Measurements from ENCODE around the gene RASGEF1C.

The RASGEF1C gene

GRCh38 chr5:180142824-180143610 lies 66.0 kb downstream of the RASGEF1C start:
- Mint-ChIP-seq H3K4me3 (no peak overlapping the region), H3K9me3 (peaks cover 8% of the 10 kb centered on the region), H3K4me1 (no peaks in the 10 kb centered on the region), H3K27me3 (peaks cover 8% of the 10 kb centered on the region), H3K36me3 (no peaks in the 10 kb centered on the region), H3K27ac (no peak overlapping the region)
- no peak for DNase-seq
- CTCF ChIA-PET: no interaction called here

- no peaks in the 10 kb centered on the region for H3K4me1 Mint-ChIP-seq
- no peak overlapping the region for H3K4me3 Mint-ChIP-seq
- peaks cover 8% of the 10 kb centered on the region for H3K9me3 Mint-ChIP-seq
- H3K27ac Mint-ChIP-seq: no peak overlapping the region
- H3K36me3 Mint-ChIP-seq: no peaks in the 10 kb centered on the region
- peaks cover 8% of the 10 kb centered on the region for H3K27me3 Mint-ChIP-seq
- DNase-seq: peak; percentile 10
- CTCF ChIA-PET: no interaction called here
Measured at GRCh38 chr5:180142021-180142765, 66.8 kb downstream of the RASGEF1C start.

GRCh38 chr5:180141068-180141660 lies 67.8 kb downstream of the RASGEF1C start:
- H3K27ac Mint-ChIP-seq: no peak overlapping the region
- peaks cover 3% of the 10 kb centered on the region for H3K27me3 Mint-ChIP-seq
- CTCF ChIA-PET: no interaction called here
- H3K4me3 Mint-ChIP-seq: no peak overlapping the region
- peak; percentile 17 for DNase-seq
- H3K36me3 Mint-ChIP-seq: no peaks in the 10 kb centered on the region
- H3K4me1 Mint-ChIP-seq: no peaks in the 10 kb centered on the region
- H3K9me3 Mint-ChIP-seq: peaks cover 3% of the 10 kb centered on the region

- peaks cover 4% of the 10 kb centered on the region for H3K27me3 Mint-ChIP-seq
- peak; percentile 5 for DNase-seq
- H3K9me3 Mint-ChIP-seq: no peaks in the 10 kb centered on the region
- CTCF ChIA-PET: no interaction called here
- H3K36me3 Mint-ChIP-seq: no peaks in the 10 kb centered on the region
- H3K27ac Mint-ChIP-seq: no peak overlapping the region
- H3K4me3 Mint-ChIP-seq: no peak overlapping the region
- no peaks in the 10 kb centered on the region for H3K4me1 Mint-ChIP-seq
Measured at GRCh38 chr5:180140571-180140970, 68.4 kb downstream of the RASGEF1C start.

GRCh38 chr5:180140079-180140554 lies 68.9 kb downstream of the RASGEF1C start:
- Mint-ChIP-seq H3K4me1 (peaks cover 4% of the 10 kb centered on the region), H3K9me3 (no peaks in the 10 kb centered on the region), H3K36me3 (no peaks in the 10 kb centered on the region), H3K4me3 (no peak overlapping the region), H3K27me3 (peaks cover 6% of the 10 kb centered on the region), H3K27ac (no peak overlapping the region)
- CTCF ChIA-PET: no interaction called here
- peak; percentile 4 for DNase-seq

GRCh38 chr5:180139731-180140055 lies 69.3 kb downstream of the RASGEF1C start:
- Mint-ChIP-seq H3K27me3 (peaks cover 6% of the 10 kb centered on the region), H3K9me3 (no peaks in the 10 kb centered on the region), H3K27ac (no peak overlapping the region), H3K4me1 (peaks cover 7% of the 10 kb centered on the region), H3K4me3 (no peak overlapping the region), H3K36me3 (no peaks in the 10 kb centered on the region)
- CTCF ChIA-PET: no interaction called here
- DNase-seq: peak; percentile 17

- H3K27me3 Mint-ChIP-seq: peaks cover 6% of the 10 kb centered on the region
- H3K27ac Mint-ChIP-seq: no peak overlapping the region
- DNase-seq: peak; percentile 10
- no peak overlapping the region for H3K4me3 Mint-ChIP-seq
- H3K36me3 Mint-ChIP-seq: no peaks in the 10 kb centered on the region
- CTCF ChIA-PET: no interaction called here
- peaks cover 7% of the 10 kb centered on the region for H3K4me1 Mint-ChIP-seq
- no peaks in the 10 kb centered on the region for H3K9me3 Mint-ChIP-seq
Measured at GRCh38 chr5:180138976-180139730, 69.9 kb downstream of the RASGEF1C start.

GRCh38 chr5:180138214-180138975 lies 70.6 kb downstream of the RASGEF1C start:
- H3K27me3 Mint-ChIP-seq: peaks cover 6% of the 10 kb centered on the region
- H3K9me3 Mint-ChIP-seq: no peaks in the 10 kb centered on the region
- no peaks in the 10 kb centered on the region for H3K36me3 Mint-ChIP-seq
- DNase-seq: peak; percentile 4
- H3K4me1 Mint-ChIP-seq: peaks cover 7% of the 10 kb centered on the region
- CTCF ChIA-PET: no interaction called here
- H3K4me3 Mint-ChIP-seq: no peak overlapping the region
- no peak overlapping the region for H3K27ac Mint-ChIP-seq

- H3K27ac Mint-ChIP-seq: no peak overlapping the region
- no peak overlapping the region for H3K4me3 Mint-ChIP-seq
- H3K27me3 Mint-ChIP-seq: peaks cover 6% of the 10 kb centered on the region
- no peaks in the 10 kb centered on the region for H3K9me3 Mint-ChIP-seq
- H3K36me3 Mint-ChIP-seq: no peaks in the 10 kb centered on the region
- CTCF ChIA-PET: no interaction called here
- H3K4me1 Mint-ChIP-seq: peaks cover 7% of the 10 kb centered on the region
- peak; percentile 16 for DNase-seq
Measured at GRCh38 chr5:180137401-180138213, 71.4 kb downstream of the RASGEF1C start.

GRCh38 chr5:180136630-180137381 lies 72.2 kb downstream of the RASGEF1C start:
- H3K27me3 Mint-ChIP-seq: peaks cover 6% of the 10 kb centered on the region
- peak; percentile 13 for DNase-seq
- H3K36me3 Mint-ChIP-seq: no peaks in the 10 kb centered on the region
- no peak overlapping the region for H3K27ac Mint-ChIP-seq
- H3K4me3 Mint-ChIP-seq: no peak overlapping the region
- peaks cover 7% of the 10 kb centered on the region for H3K4me1 Mint-ChIP-seq
- no peaks in the 10 kb centered on the region for H3K9me3 Mint-ChIP-seq
- CTCF ChIA-PET: no interaction called here

- Mint-ChIP-seq H3K27ac (no peak overlapping the region), H3K4me1 (peaks cover 7% of the 10 kb centered on the region), H3K9me3 (no peaks in the 10 kb centered on the region), H3K4me3 (no peak overlapping the region), H3K36me3 (no peaks in the 10 kb centered on the region), H3K27me3 (peaks cover 6% of the 10 kb centered on the region)
- CTCF ChIA-PET: no interaction called here
- no peak for DNase-seq
Measured at GRCh38 chr5:180135967-180136629, 72.9 kb downstream of the RASGEF1C start.

Measured in activated naive CD4-positive, alpha-beta T cell treated with anti-CD3 and anti-CD28 coated beads, Interleukin-2, amount 10 ng/mL, durations not matched to agents 7 days and 5 days (primary cell).